Fibroblast of skin of left biceps (primary cell): ENCODE data around the gene ATP6V1F.
A peak's percentile ranks its signal among the peaks of the same experiment; 100 is the strongest.

Source experiments
- DNase-seq, 2 experiments: peaks; one replicate each; pipeline ENCODE4 v3.0.0-alpha.2; 2013; ENCODE audit warnings: low read depth in 2 of 2

ATP6V1F gene

GRCh38 chr7:128848289-128849155, 14.1 kb upstream of the ATP6V1F start:
- no peak for DNase-seq

GRCh38 chr7:128849156-128849515, 13.5 kb upstream of the ATP6V1F start:
- DNase-seq: no peak

- DNase-seq: no peak
Observed at GRCh38 chr7:128849804-128850490, 12.7 kb upstream of the ATP6V1F start.

- no peak for DNase-seq
Observed at GRCh38 chr7:128852537-128853254, 10.0 kb upstream of the ATP6V1F start.

GRCh38 chr7:128853799-128854198, 8.9 kb upstream of the ATP6V1F start:
- DNase-seq: no peak

GRCh38 chr7:128854396-128854795, 8.3 kb upstream of the ATP6V1F start:
- DNase-seq: no peak

- DNase-seq: no peak
Observed at GRCh38 chr7:128855559-128855958, 7.1 kb upstream of the ATP6V1F start.

GRCh38 chr7:128856001-128856718, 6.5 kb upstream of the ATP6V1F start:
- DNase-seq: no peak

- no peak for DNase-seq
Observed at GRCh38 chr7:128858380-128859231, 4.0 kb upstream of the ATP6V1F start.

- DNase-seq: no peak
Observed at GRCh38 chr7:128859232-128860157, 3.2 kb upstream of the ATP6V1F start.

GRCh38 chr7:128860158-128861073, 2.2 kb upstream of the ATP6V1F start:
- no peak for DNase-seq

GRCh38 chr7:128861957-128862570, 592 bp upstream of the ATP6V1F start:
- DNase-seq: no peak

- DNase-seq: peak; percentile 23 to 33
Observed at GRCh38 chr7:128863433-128863989, 855 bp downstream of the ATP6V1F start.

GRCh38 chr7:128865303-128865702, 2.6 kb downstream of the ATP6V1F start:
- DNase-seq: no peak

- DNase-seq: no peak
Observed at GRCh38 chr7:128865996-128866877, 3.6 kb downstream of the ATP6V1F start.

- no peak for DNase-seq
Observed at GRCh38 chr7:128867241-128867640, 4.6 kb downstream of the ATP6V1F start.
